GM18951 (cell line): ENCODE measurements around the gene MICAL1.
A peak's percentile ranks its signal among the peaks of the same experiment; 100 is the strongest.

Experiments
- POLR2A ChIP-seq: IDR thresholded peaks from 4 replicates; pipeline ENCODE4 v1.6.1; 2011; ENCODE audit warnings: mild to moderate bottlenecking; ENCODE audit not compliant: insufficient read length, insufficient read depth; ENCODE audit errors: extremely low read depth
- in situ Hi-C: fragments of 300-500 bp; cut with MboI; formaldehyde crosslinking; loops from one replicate; pipeline ENCODE4 v1.12.0; 2022; ENCODE audit warnings: low sequenced_read_pairs, mixed read lengths, inconsistent platforms; ENCODE audit not compliant: unreplicated experiment

Gene MICAL1

DNA sequence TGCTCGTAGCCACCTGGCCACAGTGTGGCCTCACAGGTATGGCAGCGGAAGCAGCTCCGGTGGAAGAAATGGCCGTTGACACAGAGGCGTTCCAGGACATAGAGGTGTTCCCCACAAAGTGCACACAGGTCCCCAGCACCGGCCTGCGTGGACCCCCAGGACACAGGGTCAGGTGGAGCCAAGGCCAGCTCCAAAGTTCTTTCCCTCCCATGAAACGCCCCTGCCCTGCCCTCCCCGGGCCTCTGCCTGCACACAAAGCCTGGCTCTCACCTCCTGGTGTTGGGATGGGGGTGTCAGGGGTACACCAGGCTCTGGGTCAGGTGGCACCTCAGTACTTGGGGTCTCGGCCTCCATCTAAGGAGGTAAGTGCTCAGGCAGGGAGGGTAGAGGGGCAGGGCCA lies 8.5 kb downstream of the MICAL1 start:
- in situ Hi-C loops, result no loop called here
- no peak for TF ChIP-seq POLR2A

DNA sequence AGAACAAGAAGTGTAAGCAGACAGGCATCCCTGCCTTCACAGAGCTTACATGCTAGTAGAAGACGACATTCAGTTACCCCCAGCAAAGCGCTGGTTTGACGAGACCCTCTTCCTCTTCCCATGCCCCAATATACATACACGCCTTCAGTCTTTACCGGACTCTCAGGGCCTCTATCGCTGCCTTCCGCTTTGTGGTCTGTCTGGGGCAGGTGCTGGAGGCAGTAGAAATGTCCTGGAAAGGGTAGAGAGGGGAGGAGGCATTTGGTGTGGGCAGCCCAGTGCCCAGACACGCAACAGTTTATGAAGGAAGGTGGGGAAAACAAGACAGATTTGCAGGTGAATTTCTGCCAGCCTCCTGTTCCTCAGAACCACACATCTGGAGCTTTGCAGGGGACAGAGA lies 9.0 kb downstream of the MICAL1 start:
- no peak for TF ChIP-seq POLR2A
- in situ Hi-C loops, result no loop called here

DNA sequence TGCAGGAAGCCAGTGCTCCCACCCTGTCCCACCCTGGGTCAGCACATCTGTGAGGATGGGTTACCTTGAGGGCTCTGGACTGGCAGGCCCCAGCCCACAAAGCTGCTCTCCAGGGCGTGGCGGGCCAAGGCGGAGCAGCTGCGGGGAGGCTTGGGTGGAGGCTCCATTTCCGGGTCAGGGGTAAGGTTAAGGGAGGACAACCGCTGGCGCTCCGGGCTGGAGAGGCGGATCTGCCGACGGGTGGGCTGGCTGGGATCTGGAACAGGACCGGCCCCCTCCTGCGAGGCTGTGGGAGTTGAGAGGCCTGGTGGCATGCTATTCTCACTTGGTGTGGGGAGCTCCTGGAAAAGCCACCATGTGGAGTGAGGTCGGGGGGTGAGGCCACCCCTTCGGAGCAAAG lies 9.5 kb downstream of the MICAL1 start:
- no peak for TF ChIP-seq POLR2A
- in situ Hi-C loops, result no loop called here

DNA sequence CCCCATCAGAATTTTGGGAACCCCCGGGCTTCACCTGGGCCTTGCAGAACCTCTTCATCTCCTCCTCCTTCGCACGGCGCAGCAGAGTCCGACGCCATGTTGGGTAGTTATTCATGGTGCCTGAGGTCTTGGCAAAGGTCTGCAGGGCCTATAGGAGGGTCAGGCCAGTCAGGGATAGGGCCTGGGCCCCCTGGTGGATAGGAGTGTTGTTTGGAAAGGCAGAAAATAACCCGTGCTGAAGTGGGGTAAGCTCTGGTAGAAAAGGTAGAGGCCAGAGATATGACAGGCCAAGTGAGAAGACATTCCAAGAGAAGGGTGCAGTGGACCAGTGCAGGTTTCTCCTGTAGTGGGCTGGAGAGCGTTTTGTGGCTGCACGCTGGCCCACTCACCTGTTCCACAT lies 10.2 kb downstream of the MICAL1 start:
- no peak for TF ChIP-seq POLR2A
- in situ Hi-C loops, result no loop called here

DNA sequence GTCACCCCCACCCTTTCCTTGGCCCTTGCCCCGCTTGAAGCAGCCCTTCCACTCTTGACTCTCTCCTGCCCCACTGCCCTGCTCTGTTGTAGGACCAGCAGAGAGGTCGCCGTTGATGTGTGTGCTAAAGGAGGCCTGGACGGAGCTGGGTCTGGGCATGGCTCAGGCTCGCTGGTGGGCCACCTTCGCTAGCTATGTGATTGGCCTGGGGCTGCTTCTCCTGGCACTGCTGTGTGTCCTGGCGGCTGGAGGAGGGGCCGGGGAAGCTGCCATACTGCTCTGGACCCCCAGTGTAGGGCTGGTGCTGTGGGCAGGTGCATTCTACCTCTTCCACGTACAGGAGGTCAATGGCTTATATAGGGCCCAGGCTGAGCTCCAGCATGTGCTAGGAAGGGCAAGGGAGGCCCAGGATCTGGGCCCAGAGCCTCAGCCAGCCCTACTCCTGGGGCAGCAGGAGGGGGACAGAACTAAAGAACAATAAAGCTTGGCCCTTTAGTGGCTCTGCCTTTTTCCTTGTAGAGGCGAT lies 12.1 kb downstream of the MICAL1 start:
- no peak for TF ChIP-seq POLR2A
- in situ Hi-C loops, result no loop called here

DNA sequence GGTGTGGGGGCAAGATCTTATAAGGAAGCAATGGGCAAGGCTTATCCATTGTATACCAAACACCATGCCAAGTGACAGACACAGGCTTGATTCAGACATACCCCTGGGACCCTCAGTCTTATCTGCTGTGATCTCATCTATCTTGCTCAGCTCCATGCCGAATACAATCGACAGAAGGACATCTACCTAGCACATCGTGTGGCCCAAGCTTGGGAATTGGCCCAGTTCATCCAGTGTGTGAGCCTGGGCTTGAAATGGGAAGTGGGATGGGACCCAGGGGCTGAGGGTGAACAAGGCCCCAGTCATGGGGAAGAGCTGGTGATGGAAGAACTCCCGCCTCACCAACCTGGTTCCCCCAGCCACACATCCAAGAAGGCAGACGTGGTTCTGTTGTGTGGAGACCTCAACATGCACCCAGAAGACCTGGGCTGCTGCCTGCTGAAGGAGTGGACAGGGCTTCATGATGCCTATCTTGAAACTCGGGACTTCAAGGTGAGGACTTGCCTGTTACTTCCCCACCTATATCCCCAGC lies 13.1 kb downstream of the MICAL1 start:
- in situ Hi-C loops, result no loop called here
- no peak for TF ChIP-seq POLR2A

DNA sequence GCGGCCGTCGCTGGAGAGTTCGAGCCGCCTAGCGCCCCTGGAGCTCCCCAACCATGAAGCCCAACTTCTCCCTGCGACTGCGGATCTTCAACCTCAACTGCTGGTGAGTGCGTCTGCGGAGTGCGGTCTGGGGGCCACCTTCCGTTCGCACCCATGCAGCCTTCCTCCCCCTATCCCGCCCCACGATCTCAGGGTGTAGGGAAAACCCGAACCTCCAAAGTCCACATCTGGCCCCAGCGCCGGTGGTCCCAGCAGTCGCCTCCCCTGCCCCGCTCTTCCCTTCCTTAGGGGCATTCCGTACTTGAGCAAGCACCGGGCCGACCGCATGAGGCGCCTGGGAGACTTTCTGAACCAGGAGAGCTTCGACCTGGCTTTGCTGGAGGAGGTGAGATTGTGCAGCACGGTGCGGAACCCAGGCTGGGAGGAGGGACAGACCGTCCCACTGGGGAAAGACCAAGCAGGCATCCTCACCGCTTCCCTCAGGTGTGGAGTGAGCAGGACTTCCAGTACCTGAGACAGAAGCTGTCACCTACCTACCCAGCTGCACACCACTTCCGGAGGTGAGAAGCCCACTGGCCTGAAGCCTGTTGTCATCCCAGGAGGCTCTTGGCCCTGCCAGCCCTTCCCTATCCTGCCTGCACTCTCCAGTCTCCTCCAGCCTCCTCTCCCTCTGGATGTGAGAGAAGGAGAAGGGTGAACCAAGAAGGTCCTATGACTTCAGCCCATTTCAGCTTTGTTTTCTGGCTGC lies 14.3 kb downstream of the MICAL1 start:
- in situ Hi-C loops, result no loop called here
- peak; percentile 15 for TF ChIP-seq POLR2A

DNA sequence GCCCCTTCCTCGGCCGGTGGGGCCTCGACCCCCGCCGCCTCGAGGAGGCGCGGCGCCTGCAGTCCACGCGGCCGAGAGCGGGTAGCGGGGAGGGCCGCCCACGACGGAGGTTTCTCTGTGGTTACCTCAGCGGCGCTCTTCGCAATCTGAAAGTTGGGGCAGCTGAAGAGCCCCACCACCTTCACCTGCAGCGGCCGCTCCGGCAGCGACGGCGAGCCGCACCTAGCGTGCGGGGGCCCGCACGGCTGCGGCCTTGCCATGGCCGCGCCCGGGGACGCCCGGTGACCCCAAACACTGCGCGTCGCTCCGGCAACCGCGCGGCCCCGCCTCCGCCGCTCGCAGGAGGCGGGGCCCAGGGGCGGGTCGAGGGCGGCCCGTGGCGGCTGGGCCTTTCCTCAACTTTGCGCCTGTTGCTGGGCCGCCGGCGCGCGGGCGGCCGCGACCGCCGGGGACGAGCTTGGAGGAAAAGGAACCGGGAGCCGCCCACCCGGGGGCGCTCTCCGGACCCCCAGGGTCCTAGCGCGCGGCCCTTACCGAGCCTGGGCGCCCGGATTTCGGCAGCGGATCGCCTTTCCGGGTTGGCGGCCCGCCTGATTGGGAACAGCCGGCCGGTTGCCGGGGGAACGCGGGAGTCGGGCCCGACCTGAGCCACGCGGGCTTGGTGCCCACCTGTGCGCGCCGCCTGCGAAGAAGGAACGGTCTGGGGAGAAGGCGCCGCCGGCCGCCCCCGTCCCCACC lies 15.1 kb downstream of the MICAL1 start, which contains the start of the genes PPIL6 and SMPD2:
PPIL6 (minus strand) TSS at position 298 of the 738 bp plus-strand sequence; CDS start at position 260, 38 bp downstream.
SMPD2 (plus strand) TSS at position 394 of the 738 bp plus-strand sequence. CDS start 398 bp downstream, outside the sequence.
- TF ChIP-seq POLR2A, result peak; percentile 63
- in situ Hi-C loops, result no loop called here

DNA sequence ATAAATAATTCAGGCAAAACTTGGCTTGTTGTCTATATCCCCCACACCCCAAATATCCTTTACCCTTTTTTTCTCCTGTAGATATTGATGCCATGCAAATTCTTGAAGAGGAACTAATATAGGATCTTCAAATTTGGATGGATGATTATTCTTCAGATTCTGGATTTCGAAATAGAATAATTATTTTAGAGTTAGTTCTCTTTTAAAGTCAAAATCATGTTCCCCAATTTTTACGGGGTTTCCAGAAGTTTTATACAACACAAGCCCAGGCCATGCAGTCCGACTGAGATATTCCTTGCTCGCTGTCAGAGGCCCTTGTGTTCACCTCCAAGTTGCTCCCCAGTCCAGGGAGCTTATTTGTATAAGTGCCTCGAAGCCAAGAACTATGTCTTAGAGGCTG lies 19.5 kb downstream of the MICAL1 start:
- in situ Hi-C loops, result no loop called here

DNA sequence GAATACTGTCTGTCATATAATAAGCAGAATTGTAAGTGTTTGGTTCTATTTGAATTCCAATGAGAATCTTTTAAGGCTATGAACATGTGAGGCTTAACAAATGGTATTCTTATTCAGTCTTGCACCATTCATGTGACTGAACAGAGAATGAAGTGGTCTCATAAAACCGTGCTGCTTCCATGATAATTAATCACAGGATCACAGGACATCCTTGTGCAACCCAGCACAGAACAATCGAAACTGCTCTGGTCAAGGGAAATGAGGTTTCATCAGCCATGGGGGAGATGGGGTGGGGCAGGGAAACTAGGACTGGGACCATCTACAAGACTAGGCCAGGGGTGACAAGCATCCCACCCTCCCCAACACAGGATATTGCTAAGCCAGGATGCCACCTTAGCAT lies 21.1 kb downstream of the MICAL1 start:
- no peak for TF ChIP-seq POLR2A
- in situ Hi-C loops, result no loop called here

More for the DNA sequence above, 19.5 kb downstream of the MICAL1 start:
- no peak for TF ChIP-seq POLR2A

DNA sequence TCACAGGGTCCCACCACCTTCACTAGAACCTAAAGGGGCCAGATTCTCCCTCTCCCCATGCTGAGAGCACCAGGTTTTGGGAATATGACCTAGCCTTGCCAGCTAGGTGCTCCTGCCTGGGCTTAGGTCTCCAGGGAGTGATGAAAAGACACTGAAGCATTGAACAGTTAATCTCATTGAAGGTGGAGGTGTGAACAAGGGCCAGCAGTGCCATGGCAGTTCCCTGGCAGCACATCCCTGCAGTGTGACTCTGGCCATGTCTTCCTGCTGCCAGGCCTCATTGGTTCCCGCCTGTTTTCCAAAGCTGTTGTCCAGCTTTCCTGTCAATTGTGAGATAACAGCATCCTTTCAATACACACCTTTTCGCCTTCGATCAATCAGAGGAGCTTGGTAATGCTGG lies 26.1 kb downstream of the MICAL1 start:
- no peak for TF ChIP-seq POLR2A
- in situ Hi-C loops, result no loop called here

DNA sequence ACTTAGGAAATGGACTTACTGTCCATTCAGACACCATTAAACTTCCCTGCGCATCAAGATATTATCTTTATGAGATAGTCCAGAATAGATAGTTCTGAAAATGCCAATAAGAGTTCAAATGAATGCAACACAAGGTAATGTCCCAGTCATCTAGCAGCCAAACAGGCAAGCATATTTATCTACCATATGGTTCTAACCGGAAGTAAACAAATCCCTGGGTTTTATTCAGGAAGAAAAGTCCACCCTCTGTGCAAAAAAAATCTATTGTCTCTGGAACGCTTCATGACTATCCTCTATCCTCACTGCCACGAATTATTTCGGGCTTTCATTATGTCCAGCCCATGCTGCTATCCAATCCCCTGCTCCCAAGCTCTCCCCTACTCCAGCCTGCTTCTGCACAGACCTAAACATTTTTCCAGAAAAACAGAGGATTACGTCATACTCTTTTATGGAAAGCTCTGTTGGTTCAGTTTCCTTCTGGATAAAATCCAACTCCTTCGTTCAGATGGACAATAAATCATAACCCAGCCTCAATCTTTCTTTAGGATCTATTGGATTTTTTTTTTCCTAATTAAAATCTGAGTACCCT lies 26.6 kb downstream of the MICAL1 start:
- in situ Hi-C loops, result no loop called here
- no peak for TF ChIP-seq POLR2A

DNA sequence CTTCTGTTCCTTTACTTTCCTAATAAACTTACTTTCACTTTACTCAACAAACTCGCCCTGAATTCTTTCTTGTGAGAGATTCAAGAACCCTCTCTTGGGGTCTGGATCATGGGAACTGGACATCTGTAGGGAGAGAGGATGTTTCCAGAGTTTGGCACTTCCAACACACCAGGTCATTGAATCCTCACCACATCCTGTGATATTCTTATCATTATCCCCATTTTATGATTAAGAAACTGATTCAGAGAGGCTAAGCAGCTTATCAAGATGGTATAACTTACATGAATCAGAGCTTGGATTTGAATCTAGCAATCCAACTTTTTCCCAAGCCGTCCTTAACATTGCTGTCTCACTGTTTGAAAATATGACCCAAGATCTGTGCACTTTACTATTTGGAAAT lies 30.6 kb downstream of the MICAL1 start:
- TF ChIP-seq POLR2A, result no peak
- in situ Hi-C loops, result no loop called here

DNA sequence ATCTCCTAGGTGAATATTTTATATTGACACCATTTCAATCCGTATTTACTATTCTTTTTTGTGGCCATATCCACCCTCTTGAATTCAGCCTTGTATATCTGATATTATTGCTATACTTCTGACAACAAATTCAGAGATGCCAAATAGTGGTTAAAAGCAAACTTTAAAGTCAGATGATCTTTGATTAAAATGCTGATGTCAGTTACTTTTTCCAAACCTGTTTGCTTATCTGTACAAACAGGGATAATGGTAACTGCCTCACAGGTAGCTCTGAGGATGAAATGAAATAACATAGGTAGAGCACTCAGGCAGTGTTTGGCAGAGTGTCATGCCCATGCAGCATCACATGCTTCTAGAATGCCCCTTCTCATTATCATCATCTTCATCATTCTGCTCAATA lies 34.4 kb downstream of the MICAL1 start:
- in situ Hi-C loops, result no loop called here
- TF ChIP-seq POLR2A, result no peak

DNA sequence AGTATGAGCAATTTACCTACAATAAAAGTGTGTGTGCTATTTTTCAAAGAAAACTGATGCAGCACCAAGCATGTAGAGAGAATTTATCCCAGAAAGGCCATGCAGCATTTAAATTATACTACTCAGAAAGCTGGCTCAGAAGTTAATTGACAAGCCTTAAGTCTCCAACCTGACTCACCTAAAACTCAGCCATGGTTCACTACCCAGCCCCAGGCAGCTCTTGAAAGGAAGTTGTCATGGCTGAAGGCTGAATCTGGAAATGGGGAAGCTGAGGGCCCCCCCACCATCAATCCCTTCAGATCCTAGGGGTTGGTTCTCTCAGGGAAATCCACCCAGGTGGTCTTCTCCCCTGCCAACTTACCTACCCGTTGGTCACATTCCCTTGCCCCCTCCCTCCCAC lies 34.8 kb downstream of the MICAL1 start:
- no peak for TF ChIP-seq POLR2A
- in situ Hi-C loops, result no loop called here
